ENCODE measurements around the gene LDLRAD3.

- TF ChIP-seq EZH2phosphoT487 (IDR thresholded peaks at IDR 0.05; ENCODE audit: borderline replicate concordance, low read depth) (no peak), TAF1 (IDR thresholded peaks at IDR 0.05; ENCODE audit: borderline replicate concordance, low read depth, low read length) (no peak), RAD21 (IDR thresholded peaks at IDR 0.05; ENCODE audit: low read length) (no peak), CTCF (IDR thresholded peaks at IDR 0.05) (no peak), POLR2AphosphoS5 (IDR thresholded peaks at IDR 0.05; ENCODE audit: low read depth, low read length) (no peak), EP300 (IDR thresholded peaks at IDR 0.05; ENCODE audit: borderline replicate concordance in 1 of 2, low read depth in 1 of 2, low read length in 1 of 2) (no peak), USF1 (IDR thresholded peaks at IDR 0.05; ENCODE audit: borderline replicate concordance, low read depth) (no peak), REST (IDR thresholded peaks at IDR 0.05; ENCODE audit: low read depth, low read length) (no peak), TEAD4 (IDR thresholded peaks at IDR 0.05; ENCODE audit: borderline replicate concordance, insufficient read depth) (no peak), PBX3 (IDR thresholded peaks at IDR 0.05) (no peak), MAX (IDR thresholded peaks at IDR 0.05; ENCODE audit: low read depth) (no peak), USF2 (IDR thresholded peaks at IDR 0.05; ENCODE audit: borderline replicate concordance, low read depth, low read length) (no peak), GABPA (IDR thresholded peaks at IDR 0.05; ENCODE audit: low read depth) (no peak), SIN3A (IDR thresholded peaks at IDR 0.05; ENCODE audit: borderline replicate concordance, low read depth, low read length) (no peak)
Measured at GRCh38 chr11:36110668-36111410, 167.0 kb downstream of the LDLRAD3 start.

Measured in SK-N-SH (cell line).